Transverse colon (tissue), 3 donors: Measurements from ENCODE around the gene TNRC18.

Experiments
- CTCF ChIP-seq, 5 experiments: fragments of 200-600 bp in 3 of 5; fragments of 450-650 bp in 2 of 5; sonication (generic) in 3 of 5; IDR thresholded peaks; 1 replicate in 2 of 5; 2 replicates in 3 of 5; pipeline ENCODE4 v1.5.1; 2016 to 2017; ENCODE audit warnings: antibody characterized with exemption in 5 of 5, inconsistent platforms in 3 of 5, mild to moderate bottlenecking in 2 of 5, moderate library complexity in 1 of 5
- POLR2A ChIP-seq: fragments of 450-650 bp; IDR thresholded peaks from one replicate; pipeline ENCODE4 v1.6.1; 2016; ENCODE audit warnings: antibody characterized with exemption, mild to moderate bottlenecking, moderate library complexity

GRCh38 chr7:5276611-5277010 is 147.0 kb downstream of the TNRC18 start:
- TF ChIP-seq CTCF (IDR thresholded peaks at IDR 0.05): no peak
- no peak for TF ChIP-seq POLR2A
